Transverse colon (tissue), 4 donors: ENCODE data around the gene DMRTB1.

Experiments
- EP300 ChIP-seq: sonication (generic); formaldehyde crosslinking; IDR thresholded peaks from one replicate; pipeline ENCODE4 v1.6.1; 2017; ENCODE audit warnings: antibody characterized with exemption, low read depth
- POLR2A ChIP-seq: fragments of 450-650 bp; IDR thresholded peaks from one replicate; pipeline ENCODE4 v1.6.1; 2016; ENCODE audit warnings: antibody characterized with exemption, mild to moderate bottlenecking, moderate library complexity
- POLR2AphosphoS5 ChIP-seq, 3 donors: sonication (generic); formaldehyde crosslinking; IDR thresholded peaks; one replicate each; pipeline ENCODE4 v1.6.1; 2016; ENCODE audit warnings: antibody characterized with exemption in 3 of 3
- TF ChIP-seq, protein P1 (sequence below), 5 experiments: fragments of 200-600 bp in 3 of 5; fragments of 450-650 bp in 2 of 5; sonication (generic) in 3 of 5; IDR thresholded peaks; 1 replicate in 2 of 5; 2 replicates in 3 of 5; pipeline ENCODE4 v1.5.1; 2016 to 2017; ENCODE audit warnings: antibody characterized with exemption in 5 of 5, inconsistent platforms in 3 of 5, mild to moderate bottlenecking in 2 of 5, moderate library complexity in 1 of 5

DNA sequence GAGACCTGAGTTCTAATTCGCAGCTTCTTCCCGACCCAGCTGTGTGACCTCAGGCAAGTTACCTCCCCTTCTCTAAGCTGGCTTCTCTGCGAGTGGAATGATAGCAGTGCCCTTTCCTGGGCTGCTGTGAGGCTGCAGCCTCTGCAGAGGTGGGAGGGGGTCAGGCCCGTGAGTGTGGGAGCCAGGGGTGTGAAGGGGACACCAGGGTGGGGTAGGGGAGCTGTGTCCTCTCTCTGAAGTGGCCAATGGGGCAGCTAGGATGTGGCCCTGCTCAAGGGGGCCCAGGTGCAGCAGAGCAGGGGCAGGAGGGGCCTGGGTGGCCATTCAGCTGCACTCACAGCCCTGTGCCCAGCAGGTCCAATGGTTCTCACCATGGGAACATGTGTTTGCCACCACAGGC, 24.5 kb downstream of the DMRTB1 start:
- TF ChIP-seq POLR2A, result no peak
- TF ChIP-seq, protein P1, sequence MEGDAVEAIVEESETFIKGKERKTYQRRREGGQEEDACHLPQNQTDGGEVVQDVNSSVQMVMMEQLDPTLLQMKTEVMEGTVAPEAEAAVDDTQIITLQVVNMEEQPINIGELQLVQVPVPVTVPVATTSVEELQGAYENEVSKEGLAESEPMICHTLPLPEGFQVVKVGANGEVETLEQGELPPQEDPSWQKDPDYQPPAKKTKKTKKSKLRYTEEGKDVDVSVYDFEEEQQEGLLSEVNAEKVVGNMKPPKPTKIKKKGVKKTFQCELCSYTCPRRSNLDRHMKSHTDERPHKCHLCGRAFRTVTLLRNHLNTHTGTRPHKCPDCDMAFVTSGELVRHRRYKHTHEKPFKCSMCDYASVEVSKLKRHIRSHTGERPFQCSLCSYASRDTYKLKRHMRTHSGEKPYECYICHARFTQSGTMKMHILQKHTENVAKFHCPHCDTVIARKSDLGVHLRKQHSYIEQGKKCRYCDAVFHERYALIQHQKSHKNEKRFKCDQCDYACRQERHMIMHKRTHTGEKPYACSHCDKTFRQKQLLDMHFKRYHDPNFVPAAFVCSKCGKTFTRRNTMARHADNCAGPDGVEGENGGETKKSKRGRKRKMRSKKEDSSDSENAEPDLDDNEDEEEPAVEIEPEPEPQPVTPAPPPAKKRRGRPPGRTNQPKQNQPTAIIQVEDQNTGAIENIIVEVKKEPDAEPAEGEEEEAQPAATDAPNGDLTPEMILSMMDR (IDR thresholded peaks at IDR 0.05), result no peak
- no peak for TF ChIP-seq POLR2AphosphoS5 (IDR thresholded peaks at IDR 0.05)
- no peak for TF ChIP-seq EP300
